DND-41 (cell line): ENCODE measurements around the gene TDRD7.

Experiments used
- ATAC-seq: fragments of 200-7000 bp; cut with Tn5 transposase; 3 replicates; pipeline ENCODE4 v1.9.1; 2021; ENCODE audit warnings: low read depth; ENCODE audit not compliant: insufficient read depth
- DNase-seq: peaks from one replicate; pipeline ENCODE4 v3.0.0-alpha.2; 2020
- H2AFZ ChIP-seq: 2 replicates; pipeline ENCODE4 v1.6.0; 2012; ENCODE audit warnings: low read depth, low read length
- H3K27ac ChIP-seq: 2 replicates; pipeline ENCODE4 v1.5.1; 2012; ENCODE audit warnings: low read length, inconsistent platforms
- H3K27me3 ChIP-seq: fragments of 200-600 bp; sonication (generic); 2 replicates; pipeline ENCODE4 v1.6.0; 2012; ENCODE audit warnings: low read length, mild to moderate bottlenecking, inconsistent platforms; ENCODE audit not compliant: insufficient read depth, poor library complexity
- H3K36me3 ChIP-seq: 2 replicates; pipeline ENCODE4 v1.5.1; 2012; ENCODE audit warnings: low read length, inconsistent platforms; ENCODE audit not compliant: insufficient read depth
- H3K4me1 ChIP-seq: 2 replicates; pipeline ENCODE4 v1.5.1; 2012; ENCODE audit warnings: mild to moderate bottlenecking, low read length; ENCODE audit not compliant: insufficient read depth
- H3K4me2 ChIP-seq: 2 replicates; pipeline ENCODE4 v1.6.0; 2012; ENCODE audit warnings: mild to moderate bottlenecking, moderate library complexity, low read length, inconsistent platforms; ENCODE audit not compliant: insufficient read depth
- H3K4me3 ChIP-seq, 2 experiments: fragments of 200-600 bp in 1 of 2; shearing (Covaris generic) in 1 of 2; 2 replicates each; pipeline ENCODE4 v1.5.1; 2012 to 2016; ENCODE audit warnings: inconsistent platforms in 2 of 2, low read length in 2 of 2, mild to moderate bottlenecking in 2 of 2, low read depth in 1 of 2, moderate library complexity in 1 of 2
- H3K79me2 ChIP-seq: 2 replicates; pipeline ENCODE4 v1.6.0; 2012; ENCODE audit warnings: low read length, inconsistent platforms; ENCODE audit not compliant: insufficient read depth
- H3K9ac ChIP-seq: 2 replicates; pipeline ENCODE4 v1.6.0; 2012; ENCODE audit warnings: low read depth, mild to moderate bottlenecking, inconsistent platforms, low read length, moderate library complexity
- H3K9me3 ChIP-seq: 2 replicates; pipeline ENCODE4 v1.5.1; 2012; ENCODE audit warnings: low read length, moderate library complexity, mild to moderate bottlenecking, inconsistent platforms; ENCODE audit not compliant: insufficient read depth, severe bottlenecking
- H4K20me1 ChIP-seq: 2 replicates; pipeline ENCODE4 v1.6.0; 2012; ENCODE audit warnings: low read length; ENCODE audit not compliant: insufficient read depth
- EZH2 ChIP-seq: IDR thresholded peaks from 3 replicates; pipeline ENCODE4 v1.6.1; 2012; ENCODE audit warnings: borderline replicate concordance, low read depth, mild to moderate bottlenecking, moderate library complexity, low read length, inconsistent platforms; ENCODE audit not compliant: severe bottlenecking
- TF ChIP-seq, protein P1 (sequence below): IDR thresholded peaks from 2 replicates; pipeline ENCODE4 v1.5.1; 2012; ENCODE audit warnings: borderline replicate concordance, low read length, moderate library complexity, mild to moderate bottlenecking; ENCODE audit not compliant: poor library complexity, severe bottlenecking; ENCODE audit errors: extremely low read depth

TDRD7 gene

DNA sequence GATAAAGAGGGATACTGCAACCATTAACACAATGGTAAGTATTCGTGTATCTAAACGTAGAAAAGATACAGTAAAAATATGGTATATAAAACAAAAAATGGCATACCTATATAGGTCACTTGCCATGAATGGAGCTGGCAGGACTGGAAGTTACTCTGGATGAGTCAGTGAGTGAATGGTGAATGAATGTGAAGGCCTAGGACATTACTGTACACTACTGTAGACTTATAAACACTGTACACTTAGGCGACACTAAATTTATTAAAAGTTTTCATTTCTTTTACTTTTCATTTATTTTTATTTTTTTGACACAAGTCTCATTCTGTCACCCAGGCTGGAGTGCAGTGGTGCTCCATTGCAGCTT is 14.1 kb downstream of the TDRD7 start:
- peaks cover 3% of the 10 kb centered on the region; the same call in 1 of the 2 replicates for H3K36me3 ChIP-seq

DNA sequence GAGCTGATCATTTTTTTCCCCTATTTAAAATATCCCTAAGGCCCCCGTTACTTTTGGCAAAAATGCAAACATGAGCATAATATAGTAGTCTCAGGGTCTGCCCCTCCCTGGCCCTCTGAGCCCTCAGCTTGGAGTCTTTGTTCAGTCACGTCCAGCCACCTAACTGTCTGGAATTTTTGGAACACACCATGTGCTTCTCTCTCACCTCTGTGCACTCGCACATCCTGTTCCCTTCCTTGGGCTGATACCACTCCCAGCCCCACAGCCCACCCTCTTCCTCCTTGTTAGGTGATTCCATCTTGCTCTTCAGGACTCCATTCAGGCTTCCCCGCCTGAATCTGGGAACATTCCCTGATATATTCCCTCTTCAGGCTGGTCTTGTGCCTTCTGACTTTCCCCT is 16.0 kb downstream of the TDRD7 start:
- no peak overlapping the region for H2AFZ ChIP-seq
- H3K36me3 ChIP-seq: peaks cover 6% of the 10 kb centered on the region; the same call in 1 of the 2 replicates
- no peaks in the 10 kb centered on the region for H3K4me1 ChIP-seq
- H3K27ac ChIP-seq: no peak overlapping the region
- TF ChIP-seq, protein P1, sequence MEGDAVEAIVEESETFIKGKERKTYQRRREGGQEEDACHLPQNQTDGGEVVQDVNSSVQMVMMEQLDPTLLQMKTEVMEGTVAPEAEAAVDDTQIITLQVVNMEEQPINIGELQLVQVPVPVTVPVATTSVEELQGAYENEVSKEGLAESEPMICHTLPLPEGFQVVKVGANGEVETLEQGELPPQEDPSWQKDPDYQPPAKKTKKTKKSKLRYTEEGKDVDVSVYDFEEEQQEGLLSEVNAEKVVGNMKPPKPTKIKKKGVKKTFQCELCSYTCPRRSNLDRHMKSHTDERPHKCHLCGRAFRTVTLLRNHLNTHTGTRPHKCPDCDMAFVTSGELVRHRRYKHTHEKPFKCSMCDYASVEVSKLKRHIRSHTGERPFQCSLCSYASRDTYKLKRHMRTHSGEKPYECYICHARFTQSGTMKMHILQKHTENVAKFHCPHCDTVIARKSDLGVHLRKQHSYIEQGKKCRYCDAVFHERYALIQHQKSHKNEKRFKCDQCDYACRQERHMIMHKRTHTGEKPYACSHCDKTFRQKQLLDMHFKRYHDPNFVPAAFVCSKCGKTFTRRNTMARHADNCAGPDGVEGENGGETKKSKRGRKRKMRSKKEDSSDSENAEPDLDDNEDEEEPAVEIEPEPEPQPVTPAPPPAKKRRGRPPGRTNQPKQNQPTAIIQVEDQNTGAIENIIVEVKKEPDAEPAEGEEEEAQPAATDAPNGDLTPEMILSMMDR: no peak
- TF ChIP-seq EZH2: no peak
- H3K27me3 ChIP-seq: no peaks in the 10 kb centered on the region
- ATAC-seq: no peak
- H3K79me2 ChIP-seq: no peaks in the 10 kb centered on the region
- DNase-seq: no peak
- H3K4me3 ChIP-seq: no peak overlapping the region
- no peak overlapping the region for H3K4me2 ChIP-seq
- no peaks in the 10 kb centered on the region for H4K20me1 ChIP-seq
- no peak overlapping the region for H3K9ac ChIP-seq
- no peaks in the 10 kb centered on the region for H3K9me3 ChIP-seq

More for the DNA sequence above, 14.1 kb downstream of the TDRD7 start:
- no peak for ATAC-seq
- H3K9me3 ChIP-seq: no peaks in the 10 kb centered on the region
- no peak for TF ChIP-seq EZH2
- TF ChIP-seq, protein P1: no peak
- no peak for DNase-seq
- no peak overlapping the region for H3K4me3 ChIP-seq
- H3K9ac ChIP-seq: no peak overlapping the region
- H3K27ac ChIP-seq: no peak overlapping the region
- no peak overlapping the region for H3K4me2 ChIP-seq
- no peaks in the 10 kb centered on the region for H3K4me1 ChIP-seq
- no peak overlapping the region for H2AFZ ChIP-seq
- no peaks in the 10 kb centered on the region for H4K20me1 ChIP-seq
- H3K79me2 ChIP-seq: no peaks in the 10 kb centered on the region
- no peaks in the 10 kb centered on the region for H3K27me3 ChIP-seq

DNA sequence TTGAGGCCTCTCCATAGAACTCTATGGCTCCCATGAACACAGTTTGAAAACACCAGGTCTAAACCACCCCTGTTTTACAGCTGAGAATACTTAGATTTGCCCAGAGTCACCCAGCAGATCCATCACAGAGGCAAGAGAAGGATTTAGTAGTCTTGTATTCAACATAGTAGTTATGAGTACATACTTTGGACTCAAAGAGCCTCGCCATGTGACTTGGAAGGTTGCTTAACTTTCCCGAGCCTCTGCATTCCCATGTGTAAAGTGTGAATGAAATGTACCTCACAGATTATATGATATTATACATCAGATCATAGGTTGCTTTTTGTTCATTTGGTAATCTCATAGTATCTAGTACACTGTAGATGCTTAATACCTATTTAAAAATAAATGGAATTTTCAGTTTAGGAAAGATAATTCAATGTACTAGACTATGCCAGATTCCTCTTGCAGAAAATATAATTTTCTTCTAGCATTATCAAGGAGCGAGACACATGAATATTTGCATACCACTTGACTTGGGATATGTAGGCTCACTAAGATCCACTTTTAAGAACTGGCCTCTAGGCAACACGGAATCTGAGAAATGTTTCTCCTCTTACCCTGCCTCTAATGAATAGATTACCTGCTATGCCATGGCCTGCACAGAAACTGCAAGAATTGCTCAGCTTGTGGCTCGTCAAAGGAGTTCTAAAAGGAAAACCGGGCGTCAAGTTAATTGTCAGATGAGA is 18.6 kb downstream of the TDRD7 start:
- no peak for ATAC-seq
- no peak overlapping the region for H3K27ac ChIP-seq
- no peaks in the 10 kb centered on the region for H3K27me3 ChIP-seq
- H3K36me3 ChIP-seq: peaks cover 6% of the 10 kb centered on the region; the same call in 1 of the 2 replicates
- H2AFZ ChIP-seq: no peak overlapping the region
- no peaks in the 10 kb centered on the region for H4K20me1 ChIP-seq
- H3K9ac ChIP-seq: no peak overlapping the region
- no peak for DNase-seq
- no peak overlapping the region for H3K4me2 ChIP-seq
- H3K4me3 ChIP-seq: no peak overlapping the region
- H3K79me2 ChIP-seq: no peaks in the 10 kb centered on the region
- H3K9me3 ChIP-seq: no peaks in the 10 kb centered on the region
- no peak for TF ChIP-seq EZH2
- TF ChIP-seq, protein P1: no peak
- H3K4me1 ChIP-seq: no peaks in the 10 kb centered on the region
